ENCODE data around the gene DAO. TPM values are rescaled to one million over a fixed set of nuclear protein-coding genes. Genes with fewer than 3 reads are reported as not detected.
A peak's percentile ranks its signal among the peaks of the same experiment; 100 is the strongest.
"Not testable (repeated sequence)": the region's sequence is repeated elsewhere in the genome, so short reads cannot be mapped to it uniquely, and the experiment has no call there.

The DAO gene
- total and polyA plus RNA-seq, 12 donors = not detected

DNA sequence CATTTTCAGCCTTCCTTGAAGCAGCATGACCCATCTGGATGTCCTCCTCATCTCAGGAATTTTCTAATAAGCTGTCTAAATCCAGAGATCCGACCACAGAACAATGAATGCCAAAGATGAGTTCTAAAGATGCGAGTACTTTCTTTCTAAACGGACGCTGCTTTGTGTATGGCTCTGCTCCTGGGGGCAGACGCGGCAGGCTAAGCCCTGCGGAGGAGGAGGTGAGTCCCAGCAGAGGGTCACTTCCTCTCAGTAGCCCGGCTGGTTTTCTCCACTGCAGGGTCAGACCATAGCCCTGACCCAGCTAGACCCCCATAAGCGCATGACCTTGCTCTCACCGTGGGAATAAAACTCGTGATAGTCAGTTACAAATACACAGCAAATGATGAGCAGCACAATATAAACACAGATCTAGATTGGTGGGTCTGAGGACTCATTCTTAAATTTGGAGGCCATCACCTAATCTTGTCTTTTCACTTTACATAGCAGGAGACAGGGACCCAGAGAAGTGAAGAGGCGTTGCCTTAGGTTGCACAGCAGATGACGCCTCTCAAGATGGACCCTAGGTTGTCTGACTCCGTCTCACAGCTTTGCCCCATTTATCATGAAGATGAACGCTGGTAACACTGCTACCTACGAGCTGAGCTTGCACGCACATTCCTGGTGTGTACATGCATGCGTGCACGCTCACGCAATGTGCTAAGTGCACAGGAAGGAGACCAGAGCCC, 39.1 kb upstream of the DAO start:
- Histone ChIP-seq H3K4me3 (no peak overlapping the region), H3K4me1 (replicated peaks in 1 of 2) (peaks cover 32 to 69% of the 10 kb centered on the region in 2 donors), H3K27ac (peak overlapping the region in 4 of 5 donors; percentile 91 to 96 (median 95)), H3K27me3 (no peaks in the 10 kb centered on the region), H3K9me3 (replicated peaks in 1 of 3) (no peaks in the 10 kb centered on the region), H3K36me3 (replicated peaks in 1 of 2) (no peaks in the 10 kb centered on the region)
- DNase-seq = no peak
- TF ChIP-seq POLR2A (IDR thresholded peaks at IDR 0.05) = no peak
- TF ChIP-seq, protein P1, sequence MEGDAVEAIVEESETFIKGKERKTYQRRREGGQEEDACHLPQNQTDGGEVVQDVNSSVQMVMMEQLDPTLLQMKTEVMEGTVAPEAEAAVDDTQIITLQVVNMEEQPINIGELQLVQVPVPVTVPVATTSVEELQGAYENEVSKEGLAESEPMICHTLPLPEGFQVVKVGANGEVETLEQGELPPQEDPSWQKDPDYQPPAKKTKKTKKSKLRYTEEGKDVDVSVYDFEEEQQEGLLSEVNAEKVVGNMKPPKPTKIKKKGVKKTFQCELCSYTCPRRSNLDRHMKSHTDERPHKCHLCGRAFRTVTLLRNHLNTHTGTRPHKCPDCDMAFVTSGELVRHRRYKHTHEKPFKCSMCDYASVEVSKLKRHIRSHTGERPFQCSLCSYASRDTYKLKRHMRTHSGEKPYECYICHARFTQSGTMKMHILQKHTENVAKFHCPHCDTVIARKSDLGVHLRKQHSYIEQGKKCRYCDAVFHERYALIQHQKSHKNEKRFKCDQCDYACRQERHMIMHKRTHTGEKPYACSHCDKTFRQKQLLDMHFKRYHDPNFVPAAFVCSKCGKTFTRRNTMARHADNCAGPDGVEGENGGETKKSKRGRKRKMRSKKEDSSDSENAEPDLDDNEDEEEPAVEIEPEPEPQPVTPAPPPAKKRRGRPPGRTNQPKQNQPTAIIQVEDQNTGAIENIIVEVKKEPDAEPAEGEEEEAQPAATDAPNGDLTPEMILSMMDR (IDR thresholded peaks at IDR 0.05) = no peak
- intact Hi-C loops (cut with DNase I) = no loop called here
- WGBS, 4 donors = 72 to 80% (median 72%) methylated on average over 18 to 20 of the region's 20 CpGs

DNA sequence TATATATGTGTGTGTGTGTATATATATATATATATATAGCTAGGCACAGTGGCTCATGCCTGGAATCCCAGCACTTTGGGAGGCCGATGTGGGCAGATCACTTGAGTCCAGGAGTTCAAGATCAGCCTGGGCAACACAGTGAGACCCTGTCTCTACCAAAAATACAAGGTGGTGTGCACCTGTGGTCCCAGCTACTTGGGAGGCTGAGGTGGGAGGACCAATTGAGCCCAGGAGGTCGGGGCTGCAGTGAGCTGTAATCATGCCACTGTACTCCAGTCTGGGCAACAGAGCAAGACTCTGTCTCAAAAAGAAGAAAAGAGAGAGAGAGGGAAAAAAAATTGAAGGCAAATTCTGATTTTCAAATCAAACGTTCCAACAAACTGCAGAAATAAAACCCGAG, 38.1 kb upstream of the DAO start:
- intact Hi-C loops (cut with DNase I); H3K4me3 ChIP-seq; DNase-seq; H3K9me3 ChIP-seq (replicated peaks in 1 of 3); H3K36me3 ChIP-seq (replicated peaks in 1 of 2); H3K27me3 ChIP-seq: not testable (repeated sequence)
- 71 to 88% (median 84%) methylated on average over 4 of the region's 4 CpGs for WGBS, 4 donors
- Histone ChIP-seq H3K27ac (peak overlapping the region in 1 of 5 donors; percentile 28), H3K4me1 (replicated peaks in 1 of 2) (peaks cover 32 to 72% of the 10 kb centered on the region in 2 donors)

DNA sequence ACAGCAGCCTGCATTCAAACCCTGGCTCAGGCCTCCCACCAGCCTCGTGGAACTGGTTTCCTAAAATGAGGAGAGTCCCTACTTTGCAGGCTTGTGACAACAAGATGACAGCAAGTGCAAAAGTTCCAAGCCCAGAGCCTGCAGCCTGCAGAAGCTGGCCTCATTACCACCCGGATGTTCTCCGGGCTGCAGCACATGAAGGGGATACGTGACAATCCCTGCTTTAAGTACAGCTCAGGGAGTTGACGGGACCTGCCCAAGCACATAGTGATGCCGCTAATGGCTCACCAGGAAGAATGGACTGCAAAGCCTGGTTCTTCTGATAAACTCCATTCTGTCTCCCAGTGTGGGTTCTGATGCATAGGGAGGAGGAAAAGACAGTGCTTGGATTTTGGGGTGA, 37.5 kb upstream of the DAO start:
- peak overlapping the region in 1 of 5 donors; percentile 13 for H3K27ac ChIP-seq
- intact Hi-C loops (cut with DNase I) = no loop called here
- no peaks in the 10 kb centered on the region for H3K9me3 ChIP-seq (replicated peaks in 1 of 3)
- 60 to 80% (median 71%) methylated on average over 1 to 6 of the region's 6 CpGs for WGBS, 4 donors
- no peak overlapping the region for H3K4me3 ChIP-seq
- no peak for DNase-seq
- peaks cover 0 to 6% of the 10 kb centered on the region in 2 donors for H3K36me3 ChIP-seq (replicated peaks in 1 of 2)
- H3K4me1 ChIP-seq (replicated peaks in 1 of 2) = peaks cover 32 to 71% of the 10 kb centered on the region in 2 donors
- no peak for TF ChIP-seq POLR2A (IDR thresholded peaks at IDR 0.05)
- TF ChIP-seq, protein P1 (IDR thresholded peaks at IDR 0.05) = no peak
- no peaks in the 10 kb centered on the region for H3K27me3 ChIP-seq

DNA sequence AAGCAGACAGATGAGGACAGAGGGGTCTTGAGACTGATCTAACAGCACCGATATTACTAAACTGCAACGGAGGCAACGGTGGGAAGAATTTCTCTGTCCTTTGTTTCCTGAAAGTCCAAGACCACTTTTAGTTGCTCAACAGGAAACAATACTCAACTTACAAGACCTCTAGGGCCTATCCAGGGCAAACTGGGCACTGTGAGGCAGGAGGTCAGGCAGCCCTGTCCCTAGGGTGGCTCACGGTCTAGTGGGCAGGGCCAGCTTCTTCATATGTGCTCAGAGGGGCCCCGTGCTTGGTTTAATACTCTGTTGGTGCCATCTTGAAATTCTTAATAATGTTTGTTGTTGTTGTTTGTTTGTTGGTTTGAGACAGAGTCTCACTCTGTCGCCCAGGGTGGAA, 36.7 kb upstream of the DAO start:
- Histone ChIP-seq H3K9me3 (replicated peaks in 1 of 3) (no peaks in the 10 kb centered on the region), H3K27me3 (no peaks in the 10 kb centered on the region), H3K27ac (no peak overlapping the region), H3K4me1 (replicated peaks in 1 of 2) (peaks cover 25 to 63% of the 10 kb centered on the region in 2 donors), H3K36me3 (replicated peaks in 1 of 2) (peaks cover 0 to 14% of the 10 kb centered on the region in 2 donors), H3K4me3 (no peak overlapping the region)
- WGBS, 4 donors = 74 to 86% (median 76%) methylated on average over 6 of the region's 6 CpGs
- intact Hi-C loops (cut with DNase I) = no loop called here
- no peak for DNase-seq
- TF ChIP-seq, protein P1 (IDR thresholded peaks at IDR 0.05) = no peak
- no peak for TF ChIP-seq POLR2A (IDR thresholded peaks at IDR 0.05)

DNA sequence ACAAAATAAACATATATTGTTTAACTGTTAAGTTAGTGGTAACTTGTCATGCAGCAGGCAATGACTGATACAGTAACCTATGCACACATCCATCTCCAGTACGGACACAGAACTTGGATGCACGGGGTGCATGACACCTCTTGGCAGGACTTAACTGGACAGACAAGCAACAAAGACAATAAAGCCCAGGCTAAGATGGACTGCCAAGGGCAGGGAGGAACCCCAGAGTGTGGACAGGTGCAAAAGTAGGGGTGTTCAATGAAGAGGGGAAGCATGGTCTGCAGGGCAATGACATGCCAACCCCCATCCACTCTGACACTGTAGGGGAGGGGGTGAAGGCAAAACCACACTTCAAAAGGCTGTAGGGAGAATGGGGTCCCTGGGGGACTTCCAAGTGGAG, 34.2 kb upstream of the DAO start:
- H3K4me3 ChIP-seq = no peak overlapping the region
- intact Hi-C loops (cut with DNase I) = no loop called here
- DNase-seq = no peak
- no peaks in the 10 kb centered on the region for H3K9me3 ChIP-seq (replicated peaks in 1 of 3)
- 92 to 100% (median 95%) methylated on average over 2 of the region's 2 CpGs for WGBS, 4 donors
- H3K27ac ChIP-seq = peak overlapping the region in 1 of 5 donors; percentile 43
- H3K27me3 ChIP-seq = no peaks in the 10 kb centered on the region
- peaks cover 6 to 45% of the 10 kb centered on the region in 2 donors for H3K4me1 ChIP-seq (replicated peaks in 1 of 2)
- no peak for TF ChIP-seq POLR2A (IDR thresholded peaks at IDR 0.05)
- TF ChIP-seq, protein P1 (IDR thresholded peaks at IDR 0.05) = no peak
- H3K36me3 ChIP-seq (replicated peaks in 1 of 2) = peaks cover 0 to 26% of the 10 kb centered on the region in 2 donors
